WTC11 (cell line): ENCODE data around the gene RCVRN. TPM values are rescaled to one million over a fixed set of nuclear protein-coding genes. Genes with fewer than 3 reads are reported as not detected.

Experiments
- ATAC-seq: fragments of 200-7000 bp; cut with Tn5 transposase; 2 replicates; pipeline ENCODE4 v1.10.0; 2021; ENCODE audit warnings: mild to moderate bottlenecking, moderate library complexity
- CTCF ChIA-PET: fragments of 300-600 bp; sonication (Branson Sonifier 250); formaldehyde crosslinking; loops from one replicate; lab custom pipeline; 2021; ENCODE audit warnings: antibody characterized with exemption; lab: Charles Lee
- POLR2A ChIA-PET: fragments of 350-600 bp; sonication (Branson Sonifier 250); formaldehyde crosslinking; loops from one replicate; lab custom pipeline; 2021; ENCODE audit warnings: antibody characterized with exemption; lab: Charles Lee
- DNase-seq: peaks from one replicate; pipeline ENCODE4 v3.0.0; 2021; ENCODE audit warnings: low spot score
- H3K27ac Mint-ChIP-seq: 2 replicates; pipeline ENCODE4 v1.8.0; 2021; ENCODE audit warnings: mixed read lengths
- H3K27me3 Mint-ChIP-seq: 2 replicates; pipeline ENCODE4 v1.8.0; 2021; ENCODE audit warnings: low read depth, mild to moderate bottlenecking, moderate library complexity, mixed read lengths
- H3K36me3 Mint-ChIP-seq: 2 replicates; pipeline ENCODE4 v1.8.0; 2021; ENCODE audit warnings: mixed read lengths
- H3K4me1 Mint-ChIP-seq: 2 replicates; pipeline ENCODE4 v1.8.0; 2022; ENCODE audit warnings: mixed read lengths
- H3K4me3 Mint-ChIP-seq: 2 replicates; pipeline ENCODE4 v1.8.0; 2021; ENCODE audit warnings: mild to moderate bottlenecking, moderate library complexity, mixed read lengths
- H3K9me3 Mint-ChIP-seq: 2 replicates; pipeline ENCODE4 v1.8.0; 2021; ENCODE audit warnings: mixed read lengths
- ARID4B ChIP-seq: sonication (generic); formaldehyde crosslinking; IDR thresholded peaks from 2 replicates; pipeline ENCODE4 v1.8.0; 2023; ENCODE audit warnings: missing genetic modification reagents, mild to moderate bottlenecking, borderline replicate concordance
- ATF3 ChIP-seq: sonication (generic); formaldehyde crosslinking; conservative IDR thresholded peaks from 2 replicates; pipeline ENCODE4 v1.8.1; 2022; ENCODE audit warnings: mild to moderate bottlenecking, missing genetic modification reagents
- CTCF ChIP-seq: fragments of 200-600 bp; IDR thresholded peaks from 2 replicates; pipeline ENCODE4 v1.8.0; 2022; ENCODE audit warnings: antibody characterized with exemption
- ELF4 ChIP-seq: sonication (generic); formaldehyde crosslinking; IDR thresholded peaks from 2 replicates; pipeline ENCODE4 v1.8.1; 2022; ENCODE audit warnings: low read depth, mild to moderate bottlenecking, moderate library complexity, missing genetic modification reagents
- ERG ChIP-seq: fragments of 250-450 bp; sonication (Bioruptor Pico); IDR thresholded peaks from 2 replicates; pipeline ENCODE4 v1.8.0; 2021; ENCODE audit warnings: mild to moderate bottlenecking
- ESRRA ChIP-seq: sonication (generic); formaldehyde crosslinking; IDR thresholded peaks from 2 replicates; pipeline ENCODE4 v1.8.1; 2022; ENCODE audit warnings: mild to moderate bottlenecking, missing genetic modification reagents, borderline replicate concordance
- FOXP1 ChIP-seq: sonication (generic); formaldehyde crosslinking; IDR thresholded peaks from 2 replicates; pipeline ENCODE4 v1.8.0; 2022; ENCODE audit warnings: missing genetic modification reagents, mild to moderate bottlenecking, moderate library complexity, borderline replicate concordance
- IRF2 ChIP-seq: sonication (generic); formaldehyde crosslinking; IDR thresholded peaks from 2 replicates; pipeline ENCODE4 v1.8.0; 2022; ENCODE audit warnings: low read depth, missing genetic modification reagents, borderline replicate concordance
- MAX ChIP-seq: sonication (generic); formaldehyde crosslinking; IDR thresholded peaks from 2 replicates; pipeline ENCODE4 v1.8.0; 2022; ENCODE audit warnings: mild to moderate bottlenecking, missing genetic modification reagents
- MXD4 ChIP-seq: fragments of 250-450 bp; sonication (Bioruptor Pico); IDR thresholded peaks from 2 replicates; pipeline ENCODE4 v1.8.0; 2021; ENCODE audit warnings: mild to moderate bottlenecking, moderate library complexity, borderline replicate concordance
- NR1H2 ChIP-seq: sonication (generic); formaldehyde crosslinking; IDR thresholded peaks from 2 replicates; pipeline ENCODE4 v1.9.0; 2021; ENCODE audit warnings: mild to moderate bottlenecking, moderate library complexity, missing genetic modification reagents
- OVOL2 ChIP-seq: fragments of 250-450 bp; sonication (Bioruptor Pico); IDR thresholded peaks from 2 replicates; pipeline ENCODE4 v1.9.0; 2021; ENCODE audit warnings: mild to moderate bottlenecking, borderline replicate concordance
- PRDM15 ChIP-seq: sonication (generic); formaldehyde crosslinking; IDR thresholded peaks from 2 replicates; pipeline ENCODE4 v1.8.0; 2022; ENCODE audit warnings: missing genetic modification reagents
- RORB ChIP-seq: fragments of 250-450 bp; sonication (Bioruptor Pico); IDR thresholded peaks from 2 replicates; pipeline ENCODE4 v1.9.0; 2021; ENCODE audit warnings: mild to moderate bottlenecking
- USF1 ChIP-seq: sonication (generic); formaldehyde crosslinking; IDR thresholded peaks from 2 replicates; pipeline ENCODE4 v1.8.0; 2022; ENCODE audit warnings: mild to moderate bottlenecking, missing genetic modification reagents
- ZNF138 ChIP-seq: sonication (generic); formaldehyde crosslinking; conservative IDR thresholded peaks from 2 replicates; pipeline ENCODE4 v1.8.1; 2022; ENCODE audit warnings: mild to moderate bottlenecking, moderate library complexity, missing genetic modification reagents
- ZNF219 ChIP-seq: sonication (generic); formaldehyde crosslinking; IDR thresholded peaks from 2 replicates; pipeline ENCODE4 v1.8.0; 2023; ENCODE audit warnings: missing genetic modification reagents, mild to moderate bottlenecking, borderline replicate concordance
- ZSCAN18 ChIP-seq: fragments of 250-450 bp; sonication (Bioruptor Pico); IDR thresholded peaks from 2 replicates; pipeline ENCODE4 v2.1.2; 2022; ENCODE audit warnings: mild to moderate bottlenecking, moderate library complexity
- total RNA-seq: library from RNA; stranded (reverse); gene quantifications from 3 replicates; pipeline ENCODE4 v1.2.3, GENCODE V29; 2021

The RCVRN gene
- total RNA-seq, 1 experiment from 2014 or later = not detected

- no peak overlapping the region for H3K4me3 Mint-ChIP-seq
- CTCF ChIA-PET = interaction anchor here (1.3 to 5.7 kb wide), 2 partner anchors 10 to 155 kb away, joined by 5 to 39 read pairs; no protein-coding TSS in a partner anchor
- no peak for TF ChIP-seq MAX
- no peak for TF ChIP-seq ZSCAN18 (CRISPR knock-in tag)
- TF ChIP-seq CTCF = no peak
- no peak for TF ChIP-seq OVOL2 (CRISPR knock-in tag)
- no peak for TF ChIP-seq ESRRA (CRISPR knock-in tag)
- TF ChIP-seq FOXP1 (CRISPR knock-in tag) = no peak
- no peak for TF ChIP-seq ARID4B
- no peak for TF ChIP-seq ELF4
- TF ChIP-seq NR1H2 (CRISPR knock-in tag) = no peak
- no peaks in the 10 kb centered on the region for H3K36me3 Mint-ChIP-seq
- H3K4me1 Mint-ChIP-seq = peaks cover 4% of the 10 kb centered on the region; the same call in 1 of the 2 replicates
- peaks cover 10% of the 10 kb centered on the region for H3K9me3 Mint-ChIP-seq
- POLR2A ChIA-PET = no interaction called here
- no peak for ATAC-seq
- peaks cover 3% of the 10 kb centered on the region; the same call in 1 of the 2 replicates for H3K27me3 Mint-ChIP-seq
- no peak for DNase-seq
- H3K27ac Mint-ChIP-seq = no peak overlapping the region
Observed at GRCh38 chr17:9899280-9900043, 5.6 kb downstream of the RCVRN start.

- peaks cover 4% of the 10 kb centered on the region; the same call in 1 of the 2 replicates for H3K4me1 Mint-ChIP-seq
- peaks cover 3% of the 10 kb centered on the region; the same call in 1 of the 2 replicates for H3K27me3 Mint-ChIP-seq
- CTCF ChIA-PET = interaction anchor here (1.3 to 5.7 kb wide), 2 partner anchors 9 to 154 kb away, joined by 5 to 39 read pairs; no protein-coding TSS in a partner anchor
- DNase-seq (no peak), ATAC-seq (no peak)
- peaks cover 17% of the 10 kb centered on the region for H3K9me3 Mint-ChIP-seq
- no peak overlapping the region for H3K4me3 Mint-ChIP-seq
- POLR2A ChIA-PET = no interaction called here
- no peak overlapping the region for H3K27ac Mint-ChIP-seq
- no peaks in the 10 kb centered on the region for H3K36me3 Mint-ChIP-seq
- TF ChIP-seq USF1 (CRISPR knock-in tag) (no peak), MXD4 (no peak), ZNF138 (CRISPR knock-in tag) (no peak), IRF2 (no peak), ATF3 (CRISPR knock-in tag) (no peak), PRDM15 (CRISPR knock-in tag) (no peak), RORB (CRISPR knock-in tag) (no peak), ZNF219 (CRISPR knock-in tag) (no peak), ERG (no peak)
Observed at GRCh38 chr17:9898812-9899211, 6.3 kb downstream of the RCVRN start.
